Activated naive CD4-positive, alpha-beta T cell treated with anti-CD3 and anti-CD28 coated beads, Interleukin-2, amount 50 U/mL, for 72 hours (primary cell): ENCODE data around the gene CIPC. TPM values are rescaled to one million over a fixed set of nuclear protein-coding genes. Genes with fewer than 3 reads are reported as not detected.

Experiments used
- ATAC-seq, 2 donors: fragments of 150-1000 bp; cut with Tn5 transposase; 2 replicates each; pipeline ENCODE4 v1.10.0; 2021; ENCODE audit warnings: mild to moderate bottlenecking in 2 of 2, moderate library complexity in 2 of 2
- DNase-seq, 2 donors: peaks; one replicate each; pipeline ENCODE4 v3.0.0; 2021 to 2022; ENCODE audit warnings: low spot score in 2 of 2
- H3K27ac Mint-ChIP-seq, 2 donors: one replicate each; pipeline ENCODE4 v1.8.0; 2022; ENCODE audit warnings: mild to moderate bottlenecking in 2 of 2, mixed read lengths in 2 of 2
- H3K36me3 Mint-ChIP-seq, 2 donors: one replicate each; pipeline ENCODE4 v1.8.0; 2022; ENCODE audit warnings: mixed read lengths in 2 of 2
- H3K9me3 Mint-ChIP-seq, 2 donors: one replicate each; pipeline ENCODE4 v1.8.0; 2022; ENCODE audit warnings: mixed read lengths in 2 of 2
- total RNA-seq, 2 donors: library from RNA; stranded (reverse); gene quantifications; one replicate each; pipeline ENCODE4 v1.2.3, GENCODE V29; 2022

The CIPC gene
- total RNA-seq, 2 donors from 2014 or later = 5.4 to 9.6 TPM

GRCh38 chr14:77066578-77067172, 31.4 kb upstream of the CIPC start:
- no peaks in the 10 kb centered on the region for H3K36me3 Mint-ChIP-seq
- H3K27ac Mint-ChIP-seq = no peak overlapping the region
- ATAC-seq = no peak
- no peaks in the 10 kb centered on the region for H3K9me3 Mint-ChIP-seq
- no peak for DNase-seq

DNA sequence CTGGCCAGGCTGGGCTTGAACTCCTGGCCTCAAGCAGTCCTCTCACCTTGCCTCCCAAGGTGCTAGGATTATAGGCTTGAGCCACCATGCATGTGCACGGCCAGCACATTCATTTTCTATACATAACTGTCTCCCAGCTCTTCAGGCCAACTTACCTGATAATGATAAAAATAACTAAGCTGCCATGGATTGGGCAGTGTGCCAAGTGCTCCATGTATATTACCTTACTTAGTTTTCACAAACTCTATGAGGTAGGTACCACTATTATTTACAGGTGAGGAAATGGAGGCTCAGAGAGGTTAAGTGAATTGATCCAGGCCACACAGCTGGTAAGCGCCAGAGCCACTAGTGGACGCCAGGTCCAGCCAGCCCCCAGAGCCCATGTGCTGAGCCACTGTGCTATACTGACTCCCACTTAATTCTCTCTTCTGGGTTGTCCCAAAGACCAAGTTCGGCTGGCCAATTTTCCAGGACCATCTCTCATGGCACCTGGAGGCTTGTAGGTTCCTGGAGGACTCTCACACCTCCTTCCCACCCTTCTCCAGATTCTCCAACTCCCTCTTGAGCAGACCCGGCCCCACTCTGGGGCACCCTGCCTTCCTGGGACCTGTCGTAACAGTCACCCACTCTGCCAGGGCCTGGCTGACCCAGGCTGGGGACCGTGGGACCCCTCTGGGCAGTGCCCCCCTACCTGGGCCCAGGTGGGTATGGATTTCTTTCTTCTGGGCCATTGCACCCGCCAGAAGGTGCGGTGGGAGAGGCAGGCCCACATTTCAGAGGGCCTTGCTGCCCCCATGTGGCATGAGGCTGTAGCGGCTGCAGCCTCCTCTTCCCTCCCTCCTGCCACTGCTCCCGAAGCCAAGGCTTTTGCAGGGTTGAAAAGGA, 30.2 kb upstream of the CIPC start:
- DNase-seq = peak in 1 of 2 donors; percentile 67
- H3K27ac Mint-ChIP-seq = no peak overlapping the region

DNA sequence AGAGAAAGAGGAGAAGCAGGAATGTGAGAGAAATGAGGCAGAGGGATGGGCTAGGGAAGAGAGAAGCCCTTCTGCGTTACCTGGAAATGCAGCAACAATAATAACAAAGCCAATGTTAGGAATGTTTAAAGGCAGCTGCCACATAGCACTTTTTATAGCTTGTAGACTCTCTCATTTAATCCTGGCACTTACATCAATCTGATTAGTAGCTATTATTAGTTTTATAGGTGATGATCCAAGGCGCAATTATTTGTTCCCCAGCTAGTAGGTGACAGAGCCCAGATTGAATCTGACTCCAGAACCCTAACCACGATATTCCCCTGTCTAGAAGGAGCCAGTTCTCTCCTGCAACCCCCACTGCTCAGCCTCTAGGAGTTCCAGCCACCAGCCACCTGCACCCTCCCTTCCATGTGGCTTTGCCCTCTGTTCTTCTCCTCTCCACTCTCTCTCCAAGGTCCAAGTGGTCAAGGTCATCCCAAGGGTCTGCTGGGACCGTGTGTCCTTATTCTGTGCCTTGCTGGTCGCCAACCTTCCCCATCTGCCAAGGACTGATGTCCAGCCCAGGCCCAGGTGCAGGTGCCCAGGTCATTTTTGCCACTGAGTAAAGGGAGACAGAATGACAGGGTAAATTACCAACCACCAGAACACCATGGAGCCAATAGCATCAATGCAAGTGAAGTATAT, 29.4 kb upstream of the CIPC start:
- DNase-seq (no peak), ATAC-seq (no peak)
- H3K27ac Mint-ChIP-seq = no peak overlapping the region
- no peaks in the 10 kb centered on the region for H3K36me3 Mint-ChIP-seq
- H3K9me3 Mint-ChIP-seq = no peaks in the 10 kb centered on the region

More for the DNA sequence above, 30.2 kb upstream of the CIPC start:
- ATAC-seq = peak; percentile 76 to 77
- Mint-ChIP-seq H3K9me3 (no peaks in the 10 kb centered on the region), H3K36me3 (no peaks in the 10 kb centered on the region)

DNA sequence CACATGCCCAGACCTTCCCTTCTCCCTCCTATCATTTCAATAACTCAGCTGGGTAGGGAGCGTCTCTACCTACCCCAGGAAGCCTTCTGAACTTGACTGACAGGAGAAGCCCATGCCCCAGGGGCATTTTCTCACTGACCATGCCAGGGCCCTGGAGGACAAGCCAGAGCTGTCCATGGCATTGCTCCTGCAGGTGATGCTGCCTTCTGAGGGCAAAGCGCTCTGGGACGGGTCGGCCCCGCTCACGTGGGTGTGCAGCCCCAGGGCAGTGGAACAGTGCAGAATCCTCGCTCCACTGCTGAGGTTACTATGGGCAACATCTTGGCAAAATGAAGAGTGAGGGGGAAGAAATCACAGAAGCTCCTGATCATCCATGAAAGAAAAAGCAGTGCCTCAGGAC, 28.5 kb upstream of the CIPC start:
- no peak for ATAC-seq
- H3K36me3 Mint-ChIP-seq = no peaks in the 10 kb centered on the region
- H3K9me3 Mint-ChIP-seq = no peaks in the 10 kb centered on the region
- no peak for DNase-seq
- H3K27ac Mint-ChIP-seq = no peak overlapping the region

DNA sequence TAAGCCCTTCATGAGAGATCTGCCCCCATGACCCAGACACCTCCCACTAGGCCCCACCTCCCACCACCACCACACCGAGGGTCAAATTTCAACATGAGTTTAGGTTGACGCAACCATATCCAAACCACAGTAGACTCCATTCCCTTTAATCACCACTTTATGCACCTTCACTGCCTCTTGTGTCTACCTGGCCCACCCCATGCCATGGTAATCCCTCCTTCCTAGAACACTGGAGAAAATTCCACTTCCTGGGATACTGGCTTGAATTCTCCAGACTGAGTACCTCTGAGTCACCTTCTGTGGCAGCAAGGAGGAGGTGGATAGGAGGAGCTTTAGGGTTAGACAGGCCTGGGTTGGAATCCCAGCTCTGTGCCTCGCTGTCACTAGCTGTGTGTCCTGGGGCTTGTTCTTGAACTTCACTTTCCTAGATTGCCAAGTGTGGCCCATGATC, 26.1 kb upstream of the CIPC start:
- no peaks in the 10 kb centered on the region for H3K9me3 Mint-ChIP-seq
- H3K36me3 Mint-ChIP-seq = no peaks in the 10 kb centered on the region
- ATAC-seq (no peak), DNase-seq (no peak)
- no peak overlapping the region for H3K27ac Mint-ChIP-seq

DNA sequence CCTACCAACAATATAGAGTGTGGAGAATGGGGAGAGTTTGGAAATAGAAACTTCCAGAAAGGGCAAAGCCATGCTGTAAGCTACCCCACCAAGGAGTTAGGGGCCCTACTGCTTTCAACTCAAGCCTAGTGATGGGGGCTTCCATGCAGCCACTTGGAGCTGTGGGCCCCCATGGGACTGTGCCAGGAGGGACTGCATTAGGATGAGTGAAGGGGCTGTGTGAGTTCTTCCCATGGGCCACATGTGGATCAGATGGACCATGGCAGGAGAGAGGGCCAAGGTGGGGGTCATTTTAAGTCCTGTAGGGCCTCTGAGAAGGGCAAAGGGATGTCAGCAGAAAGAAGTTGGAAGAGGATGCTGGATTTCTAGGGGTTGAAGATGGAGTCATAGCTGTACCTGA, 23.1 kb upstream of the CIPC start:
- peak overlapping the region in 1 of 2 donors; percentile 10 for H3K27ac Mint-ChIP-seq
- peaks cover 4 to 5% of the 10 kb centered on the region in 2 donors for H3K9me3 Mint-ChIP-seq
- ATAC-seq (no peak), DNase-seq (no peak)
- H3K36me3 Mint-ChIP-seq = peaks cover 0 to 4% of the 10 kb centered on the region in 2 donors

DNA sequence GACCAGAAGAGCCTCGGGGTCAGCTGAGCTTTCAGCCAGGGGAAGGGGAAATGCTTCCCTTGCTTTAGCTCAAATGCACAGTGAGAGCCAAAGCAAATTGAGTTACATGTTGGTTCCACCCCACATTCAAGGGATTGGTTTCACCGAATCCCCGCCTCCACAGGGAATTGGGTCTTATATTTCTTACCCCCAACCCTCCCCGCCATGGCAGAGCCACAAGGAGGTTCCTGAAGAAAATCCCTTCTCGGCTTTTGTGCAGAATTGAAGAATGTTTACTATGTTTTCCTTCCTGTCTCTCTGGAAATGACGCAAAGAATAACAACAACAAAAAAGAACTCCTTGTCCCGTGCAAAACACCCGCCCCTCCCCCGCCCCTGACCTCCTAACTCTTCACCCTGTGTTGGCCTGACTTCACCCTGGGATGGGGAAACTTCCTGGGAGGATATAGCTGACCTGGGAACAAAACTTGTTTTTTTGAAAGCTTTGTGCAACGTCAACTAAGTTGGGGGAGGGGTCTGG, 21.9 kb upstream of the CIPC start:
- no peak overlapping the region for H3K27ac Mint-ChIP-seq
- H3K36me3 Mint-ChIP-seq = peaks cover 0 to 9% of the 10 kb centered on the region in 2 donors
- DNase-seq = no peak
- H3K9me3 Mint-ChIP-seq = peaks cover 7 to 8% of the 10 kb centered on the region in 2 donors
- ATAC-seq = no peak

DNA sequence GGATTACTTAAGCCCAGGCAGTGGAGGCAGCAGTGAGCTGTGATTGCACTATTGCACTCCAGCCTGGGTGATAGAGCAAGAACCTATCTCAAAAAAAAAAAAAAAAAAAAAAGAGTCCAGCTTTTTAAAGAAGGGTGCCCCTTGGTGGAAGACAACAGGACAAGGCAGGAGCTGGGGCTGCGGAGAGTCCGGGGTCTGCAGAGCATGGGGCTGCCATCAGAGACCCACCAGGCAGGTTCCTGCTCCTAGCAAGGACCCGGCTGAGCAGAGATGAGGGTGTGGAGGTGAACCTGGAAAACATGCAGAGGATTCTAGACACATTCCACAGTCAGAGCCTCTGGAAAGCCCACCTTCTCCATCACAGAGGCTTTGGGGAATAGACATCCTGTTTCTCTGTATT, 21.0 kb upstream of the CIPC start:
- no peak for DNase-seq
- H3K36me3 Mint-ChIP-seq = peaks cover 0 to 9% of the 10 kb centered on the region in 2 donors
- peaks cover 7 to 8% of the 10 kb centered on the region in 2 donors for H3K9me3 Mint-ChIP-seq
- ATAC-seq = no peak
- H3K27ac Mint-ChIP-seq = no peak overlapping the region

- peak overlapping the region in 1 of 2 donors; percentile 0 for H3K27ac Mint-ChIP-seq
- no peak for DNase-seq
- ATAC-seq = no peak
- peaks cover 7 to 8% of the 10 kb centered on the region in 2 donors for H3K9me3 Mint-ChIP-seq
- peaks cover 0 to 9% of the 10 kb centered on the region in 2 donors for H3K36me3 Mint-ChIP-seq
Measured at GRCh38 chr14:77082356-77082755, 15.7 kb upstream of the CIPC start.

DNA sequence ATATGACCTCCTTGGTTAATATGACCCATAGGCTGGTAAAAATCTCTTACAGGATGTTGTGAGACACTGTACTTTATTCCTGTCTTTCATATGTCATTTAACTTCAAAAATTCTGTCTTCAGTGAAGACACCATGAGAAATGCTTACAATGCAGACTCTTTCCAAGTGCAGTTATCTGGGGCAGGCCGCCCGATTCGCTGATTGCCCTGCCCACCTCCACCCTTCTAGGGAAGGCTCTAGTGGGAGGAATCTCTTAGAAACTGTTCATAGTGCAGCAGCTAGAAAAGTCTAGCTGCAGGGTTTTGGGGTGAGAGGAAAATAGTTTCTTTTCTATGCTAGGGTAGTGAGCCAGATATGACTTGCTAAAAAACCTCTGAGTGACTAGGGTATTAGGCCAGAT, 15.0 kb upstream of the CIPC start:
- Mint-ChIP-seq H3K27ac (no peak overlapping the region), H3K36me3 (peaks cover 0 to 9% of the 10 kb centered on the region in 2 donors), H3K9me3 (peaks cover 7 to 8% of the 10 kb centered on the region in 2 donors)
- DNase-seq (no peak), ATAC-seq (no peak)

GRCh38 chr14:77084985-77085384, 13.1 kb upstream of the CIPC start:
- Mint-ChIP-seq H3K9me3 (peaks cover 3 to 8% of the 10 kb centered on the region in 2 donors), H3K27ac (peak overlapping the region in 1 of 2 donors; percentile 1), H3K36me3 (peaks cover 0 to 10% of the 10 kb centered on the region in 2 donors)
- no peak for DNase-seq
- ATAC-seq = no peak

DNA sequence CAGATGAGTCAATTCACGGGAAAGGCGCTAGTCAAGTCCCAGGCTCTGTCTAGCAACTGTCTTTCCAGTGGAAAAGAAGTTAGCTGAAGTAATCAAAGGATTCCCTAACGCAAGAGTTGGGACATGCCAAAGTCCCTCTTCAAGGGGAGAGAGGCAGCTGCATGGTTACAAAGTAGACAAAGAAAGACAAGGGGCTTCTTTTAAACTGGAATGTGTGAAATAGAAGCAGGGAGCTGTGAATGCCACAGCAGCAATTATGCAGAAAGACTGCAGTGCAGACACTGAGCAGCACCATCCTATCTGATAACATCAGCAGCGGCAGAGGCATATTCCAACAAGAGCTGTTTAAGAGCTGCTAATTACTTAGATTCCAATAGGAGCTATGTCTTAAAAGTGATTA, 12.5 kb upstream of the CIPC start:
- ATAC-seq (no peak), DNase-seq (no peak)
- no peak overlapping the region for H3K27ac Mint-ChIP-seq
- peaks cover 0 to 5% of the 10 kb centered on the region in 2 donors for H3K9me3 Mint-ChIP-seq
- H3K36me3 Mint-ChIP-seq = peaks cover 0 to 6% of the 10 kb centered on the region in 2 donors

GRCh38 chr14:77086017-77086727, 11.9 kb upstream of the CIPC start:
- Mint-ChIP-seq H3K9me3 (peaks cover 0 to 8% of the 10 kb centered on the region in 2 donors), H3K36me3 (peaks cover 0 to 6% of the 10 kb centered on the region in 2 donors)
- DNase-seq = no peak

DNA sequence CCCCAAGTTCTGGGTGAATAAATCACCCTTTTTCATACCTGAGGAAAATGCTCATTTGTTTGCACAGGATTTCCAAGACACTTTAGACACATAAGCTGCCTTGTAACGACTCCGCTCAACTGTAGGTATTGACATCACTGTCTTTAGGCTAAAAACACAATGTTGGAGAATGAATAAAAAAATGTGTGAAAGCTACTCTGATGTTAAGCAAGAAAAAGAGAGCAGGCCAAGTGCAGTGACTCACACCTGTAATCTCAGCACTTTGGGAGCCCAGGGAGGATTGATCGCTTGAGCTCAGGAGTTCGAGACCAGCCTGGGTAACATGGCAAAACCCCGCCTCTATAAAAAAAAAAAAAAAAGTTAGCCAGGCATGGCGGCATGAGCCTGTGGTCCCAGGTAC, 11.1 kb upstream of the CIPC start:
- peaks cover 0 to 13% of the 10 kb centered on the region in 2 donors for H3K9me3 Mint-ChIP-seq
- ATAC-seq (peak in 1 of 2 donors; percentile 22), DNase-seq (no peak)
- peaks cover 0 to 6% of the 10 kb centered on the region in 2 donors for H3K36me3 Mint-ChIP-seq
- H3K27ac Mint-ChIP-seq = peak overlapping the region; percentile 47 to 57

More at GRCh38 chr14:77086017-77086727, 11.9 kb upstream of the CIPC start:
- peak overlapping the region in 1 of 2 donors; percentile 47 for H3K27ac Mint-ChIP-seq
- ATAC-seq = peak; percentile 85 to 94

DNA sequence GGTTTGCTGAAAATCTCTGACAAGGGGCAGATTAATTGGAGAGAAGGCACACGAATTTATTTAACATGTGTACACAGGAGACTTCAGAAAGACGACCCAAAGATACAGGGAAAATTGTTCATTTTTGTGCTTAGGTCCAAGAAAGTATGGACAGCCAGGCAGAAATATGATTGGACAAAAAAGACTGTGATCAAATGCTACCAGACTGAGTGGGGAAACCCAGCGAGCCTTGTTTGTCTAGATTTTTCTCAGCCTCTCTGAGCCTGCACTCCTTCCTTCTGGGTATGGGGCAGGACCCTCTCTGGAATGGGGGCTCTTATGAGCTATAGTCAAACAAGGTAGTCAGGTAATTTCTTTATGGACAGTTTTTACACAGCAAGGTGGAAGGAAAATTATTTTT, 10.4 kb upstream of the CIPC start:
- peaks cover 0 to 13% of the 10 kb centered on the region in 2 donors for H3K9me3 Mint-ChIP-seq
- DNase-seq = no peak
- no peak for ATAC-seq
- peaks cover 0 to 6% of the 10 kb centered on the region in 2 donors for H3K36me3 Mint-ChIP-seq
- H3K27ac Mint-ChIP-seq = peak overlapping the region in 1 of 2 donors; percentile 18

GRCh38 chr14:77088219-77088618, 9.8 kb upstream of the CIPC start:
- H3K27ac Mint-ChIP-seq = peak overlapping the region in 1 of 2 donors; percentile 18
- no peak for ATAC-seq
- peaks cover 0 to 13% of the 10 kb centered on the region in 2 donors for H3K9me3 Mint-ChIP-seq
- H3K36me3 Mint-ChIP-seq = peaks cover 0 to 6% of the 10 kb centered on the region in 2 donors
- no peak for DNase-seq
